GM12878 (cell line): ENCODE data around the gene TRIM67. TPM values are rescaled to one million over a fixed set of nuclear protein-coding genes. Genes with fewer than 3 reads are reported as not detected.

ENCODE experiments used
- ATAC-seq: fragments of 200-7000 bp; cut with Tn5 transposase; 3 replicates; pipeline ENCODE4 v1.9.1; 2020; ENCODE audit warnings: mild to moderate bottlenecking, moderate library complexity
- BruUV-seq: library from RNA; stranded (reverse); fragments of 400-500 nt; replicated peaks from 2 replicates; lab custom pipeline; 2021; lab: Mats Ljungman, UMichigan
- CTCF ChIA-PET: fragments of 300-600 bp; sonication (Branson Sonifier 250); formaldehyde crosslinking; extraction: SDS; loops from one replicate; lab custom pipeline; 2021; ENCODE audit warnings: inconsistent platforms; lab: Yijun Ruan, JAX
- POLR2A ChIA-PET: fragments of 350-600 bp; formaldehyde crosslinking; extraction: SDS; loops from one replicate; lab custom pipeline; 2021; ENCODE audit warnings: inconsistent platforms; lab: Charles Lee
- RAD21 ChIA-PET: fragments of 300-600 bp; sonication (Branson Sonifier 250); formaldehyde crosslinking; loops from one replicate; lab custom pipeline; 2023; ENCODE audit warnings: antibody characterized with exemption; ENCODE audit not compliant: unreplicated experiment; lab: Charles Lee
- SMC1A ChIA-PET: fragments of 300-600 bp; sonication (Branson Sonifier 250); formaldehyde crosslinking; loops from one replicate; lab custom pipeline; 2023; ENCODE audit not compliant: unreplicated experiment, uncharacterized antibody; lab: Charles Lee
- DNase-seq: peaks from one replicate; pipeline ENCODE4 v3.0.0-alpha.2; 2011; ENCODE audit warnings: low read depth, low spot score
- FAIRE-seq: peaks from 3 replicates; lab custom pipeline; 2011; peaks lifted over from hg19 to GRCh38; lab: Jason Lieb, UNC
- H2AFZ ChIP-seq: 2 replicates; pipeline ENCODE4 v1.6.0; 2011; ENCODE audit warnings: low read depth, low read length, control low read depth; ENCODE audit not compliant: control insufficient read depth
- H3K27ac ChIP-seq: 2 replicates; pipeline ENCODE4 v1.5.1; 2011; ENCODE audit warnings: control low read depth; ENCODE audit not compliant: control insufficient read depth, insufficient read depth
- H3K27me3 ChIP-seq, 2 experiments: replicated peaks in 1 of 2; 2 replicates each; pipeline versions ENCODE4 v1.6.0 to v1.6.1; 2011; ENCODE audit warnings: low read length in 1 of 2; ENCODE audit not compliant: control insufficient read depth in 2 of 2, insufficient read depth in 2 of 2
- H3K36me3 ChIP-seq, 2 experiments: 2 replicates each; pipeline ENCODE4 v1.5.1; 2011; ENCODE audit warnings: low read length in 1 of 2; ENCODE audit not compliant: control insufficient read depth in 2 of 2, insufficient read depth in 2 of 2
- H3K4me1 ChIP-seq: 2 replicates; pipeline ENCODE4 v1.6.1; 2011; ENCODE audit warnings: mild to moderate bottlenecking, low read length, moderate library complexity, mixed read lengths; ENCODE audit not compliant: control insufficient read depth, insufficient read depth
- H3K4me2 ChIP-seq: 2 replicates; pipeline ENCODE4 v1.6.0; 2011; ENCODE audit warnings: control low read depth; ENCODE audit not compliant: control insufficient read depth, insufficient read depth
- H3K4me3 ChIP-seq: fragments of 200-600 bp; sonication (generic); 2 replicates; pipeline ENCODE4 v1.5.1; 2016
- H3K79me2 ChIP-seq: 2 replicates; pipeline ENCODE4 v1.6.0; 2011; ENCODE audit warnings: low read length; ENCODE audit not compliant: control insufficient read depth, insufficient read depth
- H3K9ac ChIP-seq: 2 replicates; pipeline ENCODE4 v1.8.0; 2011; ENCODE audit warnings: low read length, control low read depth, mixed read lengths; ENCODE audit not compliant: control insufficient read depth, insufficient read depth
- H3K9me3 ChIP-seq: replicated peaks from 3 replicates; pipeline ENCODE4 v1.5.1; 2011; ENCODE audit warnings: mild to moderate bottlenecking, low read length; ENCODE audit not compliant: control insufficient read depth, insufficient read depth
- H4K20me1 ChIP-seq: 2 replicates; pipeline ENCODE4 v1.6.0; 2011; ENCODE audit not compliant: control insufficient read depth, insufficient read depth
- ASH2L ChIP-seq: fragments of 300-600, 200-600 bp; sonication (generic); IDR thresholded peaks from 2 replicates; pipeline ENCODE4 v1.6.1; 2017; ENCODE audit warnings: low read depth, mild to moderate bottlenecking, borderline replicate concordance
- CHD4 ChIP-seq: fragments of 200-600 bp; sonication (generic); IDR thresholded peaks from 2 replicates; pipeline ENCODE4 v1.6.1; 2016; ENCODE audit warnings: mild to moderate bottlenecking
- E2F8 ChIP-seq: fragments of 450-650 bp; IDR thresholded peaks from 2 replicates; pipeline ENCODE4 v1.6.1; 2018; ENCODE audit warnings: mild to moderate bottlenecking, low read depth, moderate library complexity; ENCODE audit not compliant: partially characterized antibody
- FOXK2 ChIP-seq: fragments of 450-650 bp; IDR thresholded peaks from 2 replicates; pipeline ENCODE4 v1.6.1; 2017; ENCODE audit warnings: mild to moderate bottlenecking, moderate library complexity
- GABPA ChIP-seq: IDR thresholded peaks from 2 replicates; pipeline ENCODE4 v1.6.1; 2014; ENCODE audit warnings: antibody characterized with exemption, low read depth, mild to moderate bottlenecking, inconsistent platforms
- GATAD2B ChIP-seq: fragments of 450-650 bp; conservative IDR thresholded peaks from 2 replicates; pipeline ENCODE4 v1.6.1; 2017; ENCODE audit warnings: low read depth, mild to moderate bottlenecking, moderate library complexity
- SKIL ChIP-seq: fragments of 450-650 bp; IDR thresholded peaks from 2 replicates; pipeline ENCODE4 v1.6.1; 2017; ENCODE audit warnings: mild to moderate bottlenecking, low read depth, inconsistent platforms; ENCODE audit not compliant: poor library complexity, severe bottlenecking
- USF2 ChIP-seq: IDR thresholded peaks from 2 replicates; pipeline ENCODE4 v1.6.1; 2011; ENCODE audit warnings: low read depth, low read length, improper control_type of control experiment, borderline replicate concordance
- WGBS: methylation state at CpG from one replicate; pipeline ENCODE4 v1.1.6; 2016; ENCODE audit warnings: low lambda C conversion rate; ENCODE audit not compliant: insufficient replicate concordance, insufficient coverage; ENCODE audit errors: missing lambda C conversion rate; 5-methylcytosine and 5-hydroxymethylcytosine counted together
- in situ Hi-C: fragments of 300-500 bp; cut with MboI; formaldehyde crosslinking; loops from 9 replicates; pipeline ENCODE4 v1.14.3; 2018; ENCODE audit warnings: mixed read lengths
- intact Hi-C: fragments of 100-400 bp; cut with micrococcal nuclease; formaldehyde crosslinking; loops from one replicate; pipeline ENCODE4 v1.14.2; 2022; ENCODE audit not compliant: unreplicated experiment
- polyA plus RNA-seq, 11 experiments: library from polyadenylated mRNA; depleted of rRNA in 4 of 11; unstranded in 6 of 11; stranded (reverse) in 5 of 11; fragments of >200 nt; fragmentation: Nextera tagmentation in 4 of 11; fragmentation: Illumina TruSeq in 1 of 11; extraction: Ambion mirVana in 4 of 11; extraction: Trizol in 1 of 11; gene quantifications; 1 replicate in 1 of 11; 2 replicates in 10 of 11; pipeline versions ENCODE4 v1.2.1 to v1.2.3, GENCODE V29; 2011 to 2016; ENCODE audit warnings: inconsistent platforms in 2 of 11, missing spikeins in 2 of 11, low read depth in 1 of 11
- total RNA-seq, 4 experiments: library from RNA; depleted of rRNA in 3 of 4; stranded (reverse); fragments of >200 nt in 3 of 4; fragmentation: Illumina TruSeq in 1 of 4; extraction: Trizol in 1 of 4; gene quantifications; 2 replicates each; pipeline versions ENCODE4 v1.2.1 to v1.2.3, GENCODE V29; 2013 to 2021

TRIM67 gene
- total and polyA plus RNA-seq, 10 of the 15 experiments (the other 5 are each of a cell fraction or from before 2014, with no cell fraction given): under 0.01 to 0.01 TPM; not detected in 8

- no peak for DNase-seq
- H3K27me3 ChIP-seq: no peaks in the 10 kb centered on the region
- H3K9me3 ChIP-seq: no peaks in the 10 kb centered on the region
- H3K27ac ChIP-seq: no peak overlapping the region
- H3K4me3 ChIP-seq: no peak overlapping the region
- POLR2A ChIA-PET: no interaction called here
- in situ Hi-C loops: no loop called here
- RAD21 ChIA-PET: no interaction called here
- SMC1A ChIA-PET: interaction anchor here (0.9 to 1.4 kb wide), 4 partner anchors 8 to 335 kb away, joined by 3 read pairs; no protein-coding TSS in a partner anchor
- no peaks in the 10 kb centered on the region for H4K20me1 ChIP-seq
- TF ChIP-seq ASH2L (no peak), FOXK2 (no peak), USF2 (no peak), CHD4 (no peak), GABPA (no peak), E2F8 (no peak), SKIL (no peak), GATAD2B (no peak)
- TF ChIP-seq, all 136 proteins: peak for 0
- no peak for ATAC-seq
- intact Hi-C loops: no loop called here
- BruUV-seq: no TSS peak
- Histone ChIP-seq H3K9ac (no peak overlapping the region), H3K4me2 (no peak overlapping the region), H3K36me3 (peaks cover 2 to 18% of the 10 kb centered on the region in 2 experiments; a peak in 2 of 4 replicates), H2AFZ (no peak overlapping the region), H3K4me1 (peaks cover 7% of the 10 kb centered on the region), H3K79me2 (peaks cover 5% of the 10 kb centered on the region)
- WGBS: 97% methylated on average over 8 of the region's 8 CpGs
- FAIRE-seq: no peak
- CTCF ChIA-PET: no interaction called here
Observed at GRCh38 chr1:231233735-231234417, 72.0 kb downstream of the TRIM67 start.
